HG02623 (cell line): ENCODE data around the gene MYNN.
"Not testable (repeated sequence)": the region's sequence is repeated elsewhere in the genome, so short reads cannot be mapped to it uniquely, and the experiment has no call there.

Source experiments
- ATAC-seq: cut with Tn5 transposase; IDR thresholded peaks from one replicate; pipeline ENCODE4 v1.9.1; 2021; ENCODE audit warnings: moderate library complexity; ENCODE audit not compliant: unreplicated experiment

Gene MYNN

GRCh38 chr3:169772897-169773816 is at the start of gene MYNN:
Gene MYNN (plus strand): TSS chr3:169773396. CDS start chr3:169774296, 900 bp downstream.
- ATAC-seq, result peak; percentile 71

GRCh38 chr3:169731857-169732256 is 41.3 kb upstream of the MYNN start:
- not testable (repeated sequence) for ATAC-seq

- ATAC-seq, result no peak
Observed at GRCh38 chr3:169739067-169739466, 34.1 kb upstream of the MYNN start.

- ATAC-seq, result no peak
Observed at GRCh38 chr3:169744366-169745054, 28.7 kb upstream of the MYNN start.

- no peak for ATAC-seq
Observed at GRCh38 chr3:169746924-169747323, 26.3 kb upstream of the MYNN start.

GRCh38 chr3:169748670-169749069 is 24.5 kb upstream of the MYNN start:
- ATAC-seq, result no peak

GRCh38 chr3:169750665-169751064 is 22.5 kb upstream of the MYNN start:
- no peak for ATAC-seq

- ATAC-seq, result no peak
Observed at GRCh38 chr3:169751875-169752274, 21.3 kb upstream of the MYNN start.

GRCh38 chr3:169754711-169755110 is 18.5 kb upstream of the MYNN start:
- no peak for ATAC-seq

- ATAC-seq, result no peak
Observed at GRCh38 chr3:169755488-169755887, 17.7 kb upstream of the MYNN start.

GRCh38 chr3:169758359-169758994 is 14.7 kb upstream of the MYNN start:
- ATAC-seq, result no peak

GRCh38 chr3:169759256-169759655 is 13.9 kb upstream of the MYNN start:
- peak; percentile 44 for ATAC-seq

GRCh38 chr3:169760479-169760878 is 12.7 kb upstream of the MYNN start:
- no peak for ATAC-seq

- peak; percentile 31 for ATAC-seq
Observed at GRCh38 chr3:169764312-169764881, 8.8 kb upstream of the MYNN start.

GRCh38 chr3:169764882-169765612 is 8.1 kb upstream of the MYNN start, which contains the start of gene TERC:
Gene TERC (minus strand): TSS chr3:169765060.
- ATAC-seq, result peak; percentile 74

- ATAC-seq, result peak; percentile 21
Observed at GRCh38 chr3:169769287-169770181, 3.7 kb upstream of the MYNN start, which contains the start of gene ACTRT3. Gene ACTRT3 (minus strand): TSS chr3:169769561. CDS start chr3:169769520, 41 bp downstream.

- ATAC-seq, result no peak
Observed at GRCh38 chr3:169771497-169772304, 1.5 kb upstream of the MYNN start.

- peak; percentile 15 for ATAC-seq
Observed at GRCh38 chr3:169772305-169772896, 795 bp upstream of the MYNN start.
